ENCODE data around the gene ENTPD8. TPM values are rescaled to one million over a fixed set of nuclear protein-coding genes. Genes with fewer than 3 reads are reported as not detected.

ENTPD8 gene
- total RNA-seq, 3 donors from 2014 or later = 2.0 to 3.2 TPM; not detected in 1

DNA sequence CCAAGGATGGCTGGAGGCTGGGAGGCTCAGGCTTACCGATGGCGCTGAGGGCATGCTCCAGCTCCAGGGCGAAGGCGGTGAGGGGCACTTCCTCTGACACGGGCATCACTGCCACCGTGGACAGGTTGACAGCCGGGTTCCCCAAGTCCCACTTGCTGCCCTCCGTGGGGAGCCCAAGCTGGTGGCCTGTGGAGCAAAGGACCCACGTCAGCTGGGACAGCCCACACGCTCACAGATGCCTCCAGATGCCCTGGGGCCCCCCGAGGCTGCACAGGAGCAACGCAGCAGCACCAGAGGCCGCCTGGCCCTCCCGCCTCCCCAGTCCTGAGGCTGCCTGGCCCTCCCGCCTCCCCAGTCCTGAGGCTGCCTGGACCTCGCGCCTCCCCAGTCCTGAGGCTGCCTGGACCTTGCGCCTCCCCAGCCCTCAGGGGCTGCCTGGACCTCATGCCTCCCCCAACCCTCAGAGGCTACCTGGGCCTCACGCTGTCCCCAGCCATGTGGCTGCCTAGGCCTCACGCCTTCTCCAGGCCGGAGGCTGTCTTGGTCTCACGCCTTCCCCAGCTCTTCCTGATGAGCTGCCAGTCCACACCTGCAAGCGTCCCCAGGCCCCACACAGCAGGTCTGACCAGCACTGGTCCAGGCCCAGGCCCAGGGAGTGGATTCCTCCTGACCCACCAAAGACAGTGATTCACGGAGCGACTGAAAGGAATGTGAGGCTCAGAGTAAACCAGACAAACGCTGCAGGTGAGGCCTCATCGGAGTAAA lies 43.6 kb upstream of the ENTPD8 start:
- TF ChIP-seq POLR2AphosphoS5 (IDR thresholded peaks at IDR 0.05) = no peak
- TF ChIP-seq POLR2A (IDR thresholded peaks at IDR 0.05) = no peak
- TF ChIP-seq, protein P1, sequence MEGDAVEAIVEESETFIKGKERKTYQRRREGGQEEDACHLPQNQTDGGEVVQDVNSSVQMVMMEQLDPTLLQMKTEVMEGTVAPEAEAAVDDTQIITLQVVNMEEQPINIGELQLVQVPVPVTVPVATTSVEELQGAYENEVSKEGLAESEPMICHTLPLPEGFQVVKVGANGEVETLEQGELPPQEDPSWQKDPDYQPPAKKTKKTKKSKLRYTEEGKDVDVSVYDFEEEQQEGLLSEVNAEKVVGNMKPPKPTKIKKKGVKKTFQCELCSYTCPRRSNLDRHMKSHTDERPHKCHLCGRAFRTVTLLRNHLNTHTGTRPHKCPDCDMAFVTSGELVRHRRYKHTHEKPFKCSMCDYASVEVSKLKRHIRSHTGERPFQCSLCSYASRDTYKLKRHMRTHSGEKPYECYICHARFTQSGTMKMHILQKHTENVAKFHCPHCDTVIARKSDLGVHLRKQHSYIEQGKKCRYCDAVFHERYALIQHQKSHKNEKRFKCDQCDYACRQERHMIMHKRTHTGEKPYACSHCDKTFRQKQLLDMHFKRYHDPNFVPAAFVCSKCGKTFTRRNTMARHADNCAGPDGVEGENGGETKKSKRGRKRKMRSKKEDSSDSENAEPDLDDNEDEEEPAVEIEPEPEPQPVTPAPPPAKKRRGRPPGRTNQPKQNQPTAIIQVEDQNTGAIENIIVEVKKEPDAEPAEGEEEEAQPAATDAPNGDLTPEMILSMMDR (IDR thresholded peaks at IDR 0.05) = no peak
- H3K27ac ChIP-seq = no peak overlapping the region
- H3K4me3 ChIP-seq = no peak overlapping the region
- no peak for DNase-seq (ENCODE audit: low spot score in 2 of 2)
- no peaks in the 10 kb centered on the region for H3K27me3 ChIP-seq
- H3K9me3 ChIP-seq = no peaks in the 10 kb centered on the region
- H3K36me3 ChIP-seq = no peaks in the 10 kb centered on the region
- intact Hi-C loops (cut with DNase I; ENCODE audit: low total_unique reads) = no loop called here
- no peaks in the 10 kb centered on the region for H3K4me1 ChIP-seq

DNA sequence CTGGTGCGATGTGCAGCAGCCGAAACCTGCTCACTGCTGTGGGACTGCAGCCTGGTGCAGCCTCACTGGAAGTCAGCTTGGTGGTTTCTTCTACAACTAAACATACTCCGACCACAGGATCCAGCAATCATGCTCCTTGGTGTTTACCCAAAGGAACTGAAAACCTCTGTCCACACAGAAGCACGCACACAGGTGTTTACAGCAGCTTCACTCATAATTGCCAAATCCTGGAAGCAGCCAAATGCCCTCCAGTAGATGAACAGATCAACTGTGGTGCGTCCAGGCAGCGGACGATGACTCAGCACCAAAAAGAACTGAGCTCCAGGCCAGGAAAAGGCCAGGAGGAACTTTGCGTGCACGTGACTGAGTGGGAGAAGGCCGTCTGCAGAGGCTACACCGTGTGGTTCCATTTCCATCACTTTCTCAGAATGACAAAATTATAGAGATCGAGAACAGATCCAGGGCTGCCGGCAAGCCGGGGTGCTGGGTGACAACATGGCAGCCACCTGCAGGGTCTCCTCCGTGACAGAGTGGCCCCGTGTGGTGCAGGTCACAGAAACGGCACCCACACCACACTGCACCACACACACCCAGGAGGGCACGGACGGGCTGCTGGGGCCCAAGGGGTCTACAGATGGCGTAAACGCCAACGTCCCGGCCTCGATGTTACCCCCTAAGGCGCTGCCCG lies 41.1 kb upstream of the ENTPD8 start:
- peak; percentile 83 to 84 for DNase-seq (ENCODE audit: low spot score in 2 of 2)
- Histone ChIP-seq H3K4me1 (no peaks in the 10 kb centered on the region), H3K4me3 (peak overlapping the region in 1 of 3 donors; percentile 22), H3K27ac (peak overlapping the region; percentile 40 to 41), H3K9me3 (no peaks in the 10 kb centered on the region), H3K36me3 (no peaks in the 10 kb centered on the region), H3K27me3 (no peaks in the 10 kb centered on the region)
- TF ChIP-seq POLR2AphosphoS5 (IDR thresholded peaks at IDR 0.05) (peak in 2 of 3 donors; percentile 48 to 73), POLR2A (IDR thresholded peaks at IDR 0.05) (no peak)
- intact Hi-C loops (cut with DNase I; ENCODE audit: low total_unique reads) = no loop called here

DNA sequence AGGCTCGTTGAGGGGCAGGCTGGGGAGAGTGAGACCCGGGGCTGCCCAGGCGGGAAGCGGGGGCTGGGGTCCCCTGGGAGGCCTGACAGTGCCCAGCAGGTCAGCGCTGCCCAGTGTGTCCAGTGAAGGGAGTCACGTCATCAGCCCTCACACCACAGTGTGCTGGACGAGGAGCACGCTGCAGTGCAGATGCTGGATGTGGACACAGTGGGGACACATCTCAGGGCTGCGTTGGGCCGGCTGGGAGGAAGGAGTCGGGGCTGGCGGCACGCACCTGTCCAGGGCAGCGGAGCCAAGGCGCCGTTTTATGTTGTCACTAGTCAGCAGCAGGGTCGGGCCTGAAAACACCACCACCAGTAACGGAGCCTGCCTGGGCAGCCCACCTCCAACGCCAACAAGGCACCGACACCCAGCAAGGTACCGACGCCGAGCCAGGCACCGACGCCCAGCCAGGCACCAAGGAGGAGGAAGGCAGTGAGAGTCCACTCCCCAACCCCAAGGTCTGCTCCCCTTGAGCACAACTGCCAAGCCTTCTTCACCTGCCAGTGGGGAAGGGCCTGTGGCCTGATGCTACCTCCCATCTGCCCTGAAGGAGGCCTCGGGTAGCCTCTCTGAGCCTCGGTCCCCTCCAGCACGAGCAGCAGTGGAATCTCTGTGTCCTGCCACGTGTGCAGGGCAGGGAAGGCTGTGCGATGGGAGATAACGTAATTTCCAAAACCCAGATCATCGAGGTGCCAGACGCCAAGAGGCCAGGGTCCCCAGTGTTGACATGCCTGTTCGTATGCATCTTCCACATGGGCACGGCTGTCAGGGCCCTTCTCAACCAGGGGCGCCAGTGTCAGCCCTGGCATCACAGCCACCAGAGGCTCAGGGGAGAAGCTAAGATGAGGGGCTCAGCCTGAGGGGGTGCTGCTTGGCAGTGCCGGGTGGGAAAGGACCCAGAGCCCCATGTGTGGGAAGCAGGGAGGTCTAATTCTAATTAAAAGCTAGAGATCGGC lies 39.8 kb upstream of the ENTPD8 start:
- intact Hi-C loops (cut with DNase I; ENCODE audit: low total_unique reads) = no loop called here
- H3K27ac ChIP-seq = no peak overlapping the region

DNA sequence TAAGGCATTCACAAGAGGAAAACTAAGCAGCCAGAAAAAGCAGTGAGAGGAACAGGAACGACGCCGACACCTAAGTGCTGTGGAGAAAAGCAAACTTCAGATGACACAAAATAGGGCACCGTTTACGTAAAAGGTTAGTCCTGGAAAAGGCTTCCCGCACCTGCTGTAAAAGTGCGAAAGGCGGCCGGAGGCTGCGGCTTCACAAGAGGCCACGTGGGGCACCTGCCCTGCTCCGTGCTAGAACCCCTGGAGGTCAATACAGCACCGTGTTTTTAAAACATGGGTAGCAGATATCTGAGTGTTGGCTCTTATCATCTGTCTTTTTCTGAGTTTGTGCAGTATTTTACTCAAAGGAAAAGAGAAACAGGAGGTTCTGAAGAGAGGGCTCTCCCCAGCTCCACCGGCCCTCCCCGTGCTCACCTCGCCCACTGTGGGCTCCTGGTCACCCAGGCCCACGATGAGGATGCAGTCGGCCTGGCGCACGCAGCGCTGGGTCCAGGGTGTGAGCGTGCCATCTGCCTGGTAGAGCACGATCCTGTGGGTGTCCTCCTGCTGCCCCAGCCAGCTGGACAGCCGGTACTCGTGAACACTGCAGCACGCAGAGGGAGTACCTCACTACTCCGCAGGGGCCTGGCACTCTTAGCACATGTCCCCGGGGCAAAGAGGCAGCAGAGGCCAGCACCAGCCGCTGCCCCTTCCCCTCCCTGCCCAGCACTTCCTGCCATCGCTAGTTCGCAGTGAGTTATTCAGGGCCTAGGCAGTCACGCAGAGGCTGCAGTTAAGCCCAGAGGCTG lies 38.9 kb upstream of the ENTPD8 start:
- Histone ChIP-seq H3K27ac (no peak overlapping the region), H3K36me3 (no peaks in the 10 kb centered on the region), H3K4me3 (no peak overlapping the region), H3K4me1 (no peaks in the 10 kb centered on the region), H3K9me3 (peaks cover 6 to 13% of the 10 kb centered on the region in 2 donors), H3K27me3 (no peaks in the 10 kb centered on the region)
- DNase-seq (ENCODE audit: low spot score in 2 of 2) = no peak
- intact Hi-C loops (cut with DNase I; ENCODE audit: low total_unique reads) = no loop called here
- TF ChIP-seq, protein P1 (IDR thresholded peaks at IDR 0.05) = no peak
- TF ChIP-seq POLR2A (IDR thresholded peaks at IDR 0.05) (no peak), POLR2AphosphoS5 (IDR thresholded peaks at IDR 0.05) (no peak)

More for the DNA sequence above, 39.8 kb upstream of the ENTPD8 start:
- Histone ChIP-seq H3K27me3 (no peaks in the 10 kb centered on the region), H3K4me1 (no peaks in the 10 kb centered on the region), H3K36me3 (no peaks in the 10 kb centered on the region), H3K9me3 (peaks cover 0 to 4% of the 10 kb centered on the region in 2 donors), H3K4me3 (no peak overlapping the region)
- TF ChIP-seq POLR2A (IDR thresholded peaks at IDR 0.05) = no peak
- DNase-seq (ENCODE audit: low spot score in 2 of 2) = no peak

DNA sequence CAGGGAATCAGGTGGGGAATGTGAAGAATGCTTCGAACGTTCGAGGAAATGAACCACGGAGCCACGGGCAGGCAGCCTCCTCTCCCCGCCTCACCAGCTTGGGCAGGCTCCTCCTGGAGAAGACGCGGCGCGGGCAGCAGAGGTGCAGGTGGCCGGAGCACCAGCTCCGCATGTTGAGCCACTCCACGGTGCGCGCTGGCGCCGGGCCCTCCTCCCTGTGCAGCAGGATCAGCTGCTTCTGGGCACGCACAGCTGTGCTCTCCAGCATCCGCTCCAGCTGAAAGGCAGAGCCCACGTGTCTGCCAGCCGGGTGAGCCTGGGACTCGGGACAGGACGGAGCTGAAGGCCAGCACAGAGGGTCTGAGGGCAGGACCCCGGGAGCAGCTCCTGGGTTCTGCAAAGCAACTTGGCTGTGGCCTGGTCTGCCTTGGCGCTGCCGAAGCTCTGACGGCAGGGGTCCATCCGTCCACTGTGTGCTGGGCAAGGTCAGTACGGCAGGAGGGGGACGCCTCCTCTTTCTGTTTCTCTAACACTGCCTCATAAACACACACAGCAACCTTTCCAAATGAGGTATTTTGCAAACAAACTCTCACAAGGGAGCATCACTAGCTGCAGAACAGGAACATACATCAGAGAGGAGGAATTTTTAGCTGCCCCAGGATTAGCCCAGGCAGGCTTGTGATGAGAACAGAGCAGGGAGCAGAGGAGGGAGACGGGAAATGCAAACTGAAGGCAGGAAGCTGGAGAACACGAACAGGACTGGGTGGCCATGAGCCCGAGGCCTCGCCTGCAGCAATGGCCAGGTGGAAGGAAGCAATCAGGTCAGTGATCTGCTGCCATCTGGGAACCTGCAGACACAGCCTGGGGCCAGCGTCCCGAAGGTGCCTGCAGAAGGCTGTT lies 38.1 kb upstream of the ENTPD8 start:
- TF ChIP-seq POLR2AphosphoS5 (IDR thresholded peaks at IDR 0.05) (no peak), POLR2A (IDR thresholded peaks at IDR 0.05) (no peak)
- TF ChIP-seq, protein P1 (IDR thresholded peaks at IDR 0.05) = no peak
- peaks cover 7 to 14% of the 10 kb centered on the region in 2 donors for H3K9me3 ChIP-seq
- no peak overlapping the region for H3K4me3 ChIP-seq
- no peaks in the 10 kb centered on the region for H3K27me3 ChIP-seq
- no peak for DNase-seq (ENCODE audit: low spot score in 2 of 2)
- H3K27ac ChIP-seq = no peak overlapping the region
- intact Hi-C loops (cut with DNase I; ENCODE audit: low total_unique reads) = no loop called here
- no peaks in the 10 kb centered on the region for H3K4me1 ChIP-seq
- no peaks in the 10 kb centered on the region for H3K36me3 ChIP-seq

Measured in breast epithelium (tissue), 4 donors.